Psoas muscle (tissue), 8 donors: ENCODE measurements around the gene MYO1D. TPM values are rescaled to one million over a fixed set of nuclear protein-coding genes. Genes with fewer than 3 reads are reported as not detected.

Experiments
- ATAC-seq, 4 donors: fragments of 200-7000 bp; cut with Tn5 transposase; one replicate each; pipeline ENCODE4 v1.9.1; 2020; ENCODE audit warnings: moderate library complexity in 3 of 4, mild to moderate bottlenecking in 2 of 4
- DNase-seq, 2 donors: peaks; one replicate each; pipeline ENCODE4 v3.0.0-alpha.2; 2020
- H3K27ac ChIP-seq: fragments of 200-600 bp; one replicate; pipeline ENCODE4 v1.8.0; 2022
- H3K27me3 ChIP-seq, 3 donors: fragments of 200-600 bp in 1 of 3; one replicate each; pipeline versions ENCODE4 v1.6.1 to v1.8.0; 2013 to 2022; ENCODE audit warnings: low read length in 2 of 3, mild to moderate bottlenecking in 2 of 3, moderate library complexity in 1 of 3; ENCODE audit not compliant: insufficient read depth in 3 of 3
- H3K36me3 ChIP-seq, 2 donors: fragments of 200-600 bp in 1 of 2; one replicate each; pipeline versions ENCODE4 v1.6.1 to v1.8.0; 2013 to 2022; ENCODE audit warnings: low read depth in 1 of 2, mild to moderate bottlenecking in 1 of 2, moderate library complexity in 1 of 2; ENCODE audit not compliant: insufficient read depth in 1 of 2
- H3K4me1 ChIP-seq: fragments of 200-600 bp; one replicate; pipeline ENCODE4 v1.8.0; 2022
- H3K4me3 ChIP-seq: fragments of 200-600 bp; one replicate; pipeline ENCODE4 v1.8.0; 2022; ENCODE audit warnings: mild to moderate bottlenecking
- H3K9me3 ChIP-seq: fragments of 200-600 bp; one replicate; pipeline ENCODE4 v1.8.0; 2022
- WGBS, 3 donors: extraction: QIAGEN DNeasy Blood & Tissue Kit; methylation state at CpG; one replicate each; pipeline versions ENCODE4 v1.1.6 to v1.1.7; 2013; 5-methylcytosine and 5-hydroxymethylcytosine counted together
- intact Hi-C, 2 donors: fragments of 100-400 bp; cut with DNase I; formaldehyde crosslinking; loops; one replicate each; pipeline versions ENCODE4 v1.11.0 to v1.14.2; 2022
- polyA plus RNA-seq, 3 donors: library from polyadenylated mRNA; stranded (reverse); fragments of 200-250 nt; gene quantifications; one replicate each; pipeline ENCODE4 v1.2.3, GENCODE V29; 2013
- total RNA-seq, 4 donors: library from RNA; stranded (reverse); fragmentation: NEBNext Ultra II Directional in 2 of 4; extraction: Animal tissue kit (Norgen Biotek cat#: 25700) in 2 of 4; gene quantifications; one replicate each; pipeline versions ENCODE4 v1.2.1 to v1.2.4, GENCODE V29; 2021 to 2023
- TF ChIP-seq, protein P1 (sequence below): fragments of 200-600 bp; IDR thresholded peaks from one replicate; pipeline ENCODE4 v1.8.0; 2022; ENCODE audit warnings: antibody characterized with exemption
- donor health status: healthy with polysubstance abuse.
- donor health status: DM: no; HTN: no; CAD: no; lungs with moderate emphysema.
- donor health status: Bipolar disorder and iron deficiency.
- donor health status: healthy.
- donor health status: DM: yes; HTN: yes; CAD: no.
- donor health status: DM: no; HTN: no; CAD: no.
- donor health status: DM: no; HTN: no; CAD: no.
- donor health status: DM: yes; HTN: yes; CAD: no.

The MYO1D gene
- total and polyA plus RNA-seq, 7 donors: 1.8 to 5.9 (median 4.1) TPM

DNA sequence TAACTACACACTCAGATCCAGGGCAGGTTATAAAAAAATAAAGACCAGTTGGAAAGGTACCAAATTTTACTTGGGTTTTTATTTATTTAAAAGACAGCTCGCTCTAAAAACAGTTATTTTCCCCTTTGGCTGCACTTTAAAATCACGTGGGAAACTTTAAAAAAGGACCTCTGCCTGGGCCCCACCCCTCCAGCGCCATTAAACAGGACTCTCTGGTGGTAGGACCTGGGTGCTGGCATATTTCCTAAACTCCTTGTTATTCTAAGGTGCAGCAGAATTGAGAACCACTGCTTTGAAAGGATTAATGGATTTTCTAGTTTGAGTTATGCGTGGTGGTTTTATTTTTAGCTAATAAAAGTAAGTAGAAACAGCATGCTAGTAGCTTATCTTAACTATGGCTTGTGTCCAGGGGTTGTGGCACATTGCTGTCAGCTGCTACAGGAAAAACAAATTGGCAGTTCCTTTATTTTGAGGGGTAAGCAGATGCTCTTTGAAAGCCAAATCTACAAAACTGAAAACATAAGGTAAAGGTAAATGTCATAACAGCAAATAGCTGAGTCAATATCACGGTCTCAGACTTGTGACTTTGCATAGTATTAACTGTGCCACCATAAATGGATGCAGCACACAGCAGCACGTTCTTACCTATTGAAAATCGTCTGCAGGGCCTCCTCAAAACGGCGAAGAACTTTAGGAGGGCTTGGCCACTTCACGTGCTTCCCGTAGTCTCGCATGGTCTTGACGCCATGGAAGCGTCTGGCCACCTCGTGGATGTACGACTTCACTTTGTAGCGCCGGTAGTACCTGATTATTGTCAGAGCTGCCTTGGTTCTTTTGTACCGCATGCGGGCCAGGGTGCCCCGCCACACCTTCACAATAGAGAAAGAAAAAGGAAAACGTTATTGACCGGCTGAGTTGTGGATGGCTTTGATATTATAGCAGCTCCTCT is 218.2 kb downstream of the MYO1D start:
- H3K27me3 ChIP-seq: no peaks in the 10 kb centered on the region
- DNase-seq: no peak
- intact Hi-C loops: loop anchor here in 1 of 2 donors (2.0 kb wide), 1 partner anchor 96 kb away; no protein-coding TSS in a partner anchor
- 68 to 73% (median 68%) methylated on average over 23 of the region's 23 CpGs for WGBS, 3 donors
- no peaks in the 10 kb centered on the region for H3K9me3 ChIP-seq
- ATAC-seq: no peak
- H3K4me3 ChIP-seq: no peak overlapping the region
- H3K27ac ChIP-seq: no peak overlapping the region
- peaks cover 0 to 4% of the 10 kb centered on the region in 2 donors for H3K36me3 ChIP-seq
- H3K4me1 ChIP-seq: no peaks in the 10 kb centered on the region
- TF ChIP-seq, protein P1, sequence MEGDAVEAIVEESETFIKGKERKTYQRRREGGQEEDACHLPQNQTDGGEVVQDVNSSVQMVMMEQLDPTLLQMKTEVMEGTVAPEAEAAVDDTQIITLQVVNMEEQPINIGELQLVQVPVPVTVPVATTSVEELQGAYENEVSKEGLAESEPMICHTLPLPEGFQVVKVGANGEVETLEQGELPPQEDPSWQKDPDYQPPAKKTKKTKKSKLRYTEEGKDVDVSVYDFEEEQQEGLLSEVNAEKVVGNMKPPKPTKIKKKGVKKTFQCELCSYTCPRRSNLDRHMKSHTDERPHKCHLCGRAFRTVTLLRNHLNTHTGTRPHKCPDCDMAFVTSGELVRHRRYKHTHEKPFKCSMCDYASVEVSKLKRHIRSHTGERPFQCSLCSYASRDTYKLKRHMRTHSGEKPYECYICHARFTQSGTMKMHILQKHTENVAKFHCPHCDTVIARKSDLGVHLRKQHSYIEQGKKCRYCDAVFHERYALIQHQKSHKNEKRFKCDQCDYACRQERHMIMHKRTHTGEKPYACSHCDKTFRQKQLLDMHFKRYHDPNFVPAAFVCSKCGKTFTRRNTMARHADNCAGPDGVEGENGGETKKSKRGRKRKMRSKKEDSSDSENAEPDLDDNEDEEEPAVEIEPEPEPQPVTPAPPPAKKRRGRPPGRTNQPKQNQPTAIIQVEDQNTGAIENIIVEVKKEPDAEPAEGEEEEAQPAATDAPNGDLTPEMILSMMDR: no peak

DNA sequence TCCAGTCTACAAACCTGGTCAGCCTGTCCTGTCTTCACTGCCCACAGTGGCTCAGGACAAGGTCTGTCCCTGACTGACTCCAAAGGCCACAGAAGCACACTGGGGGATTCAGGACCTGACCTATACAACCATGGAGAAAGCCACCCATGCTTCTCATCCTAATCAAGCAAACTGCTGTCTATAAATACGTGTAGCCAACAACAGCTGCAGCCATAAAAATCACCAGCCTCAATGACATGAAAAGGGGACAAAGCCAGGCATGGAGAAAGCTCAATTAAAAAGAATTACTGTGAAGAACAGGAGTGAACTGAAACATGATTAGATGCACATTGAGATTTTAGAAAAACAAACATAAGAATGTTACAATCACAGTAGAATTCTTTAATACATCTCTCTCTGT is 220.0 kb downstream of the MYO1D start:
- Histone ChIP-seq H3K4me3 (no peak overlapping the region), H3K9me3 (no peaks in the 10 kb centered on the region), H3K4me1 (no peaks in the 10 kb centered on the region), H3K27ac (no peak overlapping the region), H3K36me3 (peaks cover 0 to 20% of the 10 kb centered on the region in 2 donors), H3K27me3 (no peaks in the 10 kb centered on the region)
- intact Hi-C loops: no loop called here
- WGBS, 3 donors: 23 to 29% (median 24%) methylated on average over 1 of the region's 1 CpG
- TF ChIP-seq, protein P1: no peak
- no peak for DNase-seq
- ATAC-seq: no peak

DNA sequence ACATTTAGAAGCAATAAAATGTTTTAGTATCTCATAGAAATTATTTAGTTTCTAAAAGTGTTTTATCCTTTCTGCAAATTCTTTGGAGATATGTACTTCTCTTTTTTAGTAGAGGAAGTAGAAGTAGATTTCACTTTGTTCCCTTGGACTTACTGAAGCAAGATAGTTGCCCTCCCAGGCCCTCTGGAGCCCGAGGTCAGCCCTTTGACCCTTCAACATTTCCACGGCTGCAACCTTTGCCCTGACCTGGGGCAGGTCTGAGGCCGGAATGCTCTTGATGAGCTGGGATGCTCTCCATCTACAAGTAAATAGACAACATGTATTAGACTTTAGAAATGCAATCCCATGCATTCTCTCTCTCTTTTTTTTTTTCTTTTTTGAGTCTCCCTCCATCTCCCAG is 222.6 kb downstream of the MYO1D start:
- intact Hi-C loops: no loop called here

DNA sequence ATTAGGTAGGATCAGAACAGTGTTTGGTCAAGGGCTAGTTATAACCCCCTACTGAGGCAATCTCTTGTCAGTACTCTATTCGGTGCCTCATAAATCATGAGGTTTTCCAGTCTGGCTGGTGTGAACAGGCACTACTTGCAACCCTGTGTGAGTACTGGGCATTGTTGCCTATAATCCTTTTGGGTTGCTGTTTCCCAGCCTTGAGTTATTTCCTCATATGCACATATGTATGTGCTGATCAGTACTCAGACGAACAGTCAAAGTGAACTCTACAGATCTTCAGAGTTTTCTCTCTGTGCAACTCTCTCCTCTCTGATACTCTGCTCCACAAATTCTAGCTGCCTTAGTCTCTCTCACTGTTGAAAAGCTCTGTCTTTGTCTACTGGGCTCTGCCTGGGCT is 225.8 kb downstream of the MYO1D start:
- H3K9me3 ChIP-seq: peaks cover 3% of the 10 kb centered on the region
- H3K36me3 ChIP-seq: peaks cover 0 to 21% of the 10 kb centered on the region in 2 donors
- ATAC-seq (no peak), DNase-seq (no peak)
- H3K4me3 ChIP-seq: no peak overlapping the region
- no peaks in the 10 kb centered on the region for H3K4me1 ChIP-seq
- no peak overlapping the region for H3K27ac ChIP-seq
- intact Hi-C loops: no loop called here
- no peaks in the 10 kb centered on the region for H3K27me3 ChIP-seq
- TF ChIP-seq, protein P1: no peak
- WGBS, 3 donors: 76 to 83% (median 77%) methylated on average over 2 of the region's 2 CpGs

More for the DNA sequence above, 222.6 kb downstream of the MYO1D start:
- DNase-seq (no peak), ATAC-seq (no peak)
- Histone ChIP-seq H3K4me3 (no peak overlapping the region), H3K9me3 (peaks cover 3% of the 10 kb centered on the region), H3K27ac (no peak overlapping the region), H3K4me1 (no peaks in the 10 kb centered on the region), H3K36me3 (peaks cover 0 to 21% of the 10 kb centered on the region in 2 donors), H3K27me3 (no peaks in the 10 kb centered on the region)
- TF ChIP-seq, protein P1: no peak
- 84 to 89% (median 85%) methylated on average over 3 of the region's 3 CpGs for WGBS, 3 donors
